ENCODE data around the gene PGA5.

Gene PGA5

GRCh38 chr11:61277186-61278000, 36.4 kb downstream of the PGA5 start:
- no peaks in the 10 kb centered on the region for H3K27me3 ChIP-seq (replicated peaks; ENCODE audit: control insufficient read depth, insufficient read depth, low read length)
- TF ChIP-seq CTCF (IDR thresholded peaks at IDR 0.05; ENCODE audit: insufficient read depth, low read length, poor library complexity, severe bottlenecking): no peak
- H3K36me3 ChIP-seq (ENCODE audit: control insufficient read depth, insufficient read depth, low read length): peaks cover 8% of the 10 kb centered on the region
- no peak for DNase-seq (ENCODE audit: extremely low read depth, insufficient read length)
- H3K4me3 ChIP-seq (replicated peaks; ENCODE audit: low read depth, low read length): no peak overlapping the region

DNA sequence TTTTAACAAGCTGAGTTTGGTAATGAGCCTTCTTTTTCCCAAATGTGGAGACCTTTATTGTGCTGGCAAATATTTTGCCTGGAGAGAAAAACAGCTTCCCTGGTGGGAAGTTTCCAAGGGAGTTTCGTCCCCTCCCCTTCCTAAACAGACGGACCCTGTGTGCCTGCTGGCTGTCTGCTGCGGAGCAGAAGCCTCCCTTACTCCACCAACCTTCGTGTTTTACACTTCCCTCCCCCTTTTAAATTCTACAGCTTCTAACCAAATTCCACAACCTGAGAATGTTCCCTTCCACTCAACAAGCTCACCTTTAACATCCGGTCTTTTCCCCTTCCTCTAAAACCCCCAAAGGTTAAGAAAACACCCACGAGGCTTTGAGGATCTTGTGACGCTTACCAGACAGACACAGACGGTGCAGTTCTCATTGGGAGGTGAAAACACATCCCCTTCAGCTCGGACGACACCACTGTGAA, 37.1 kb downstream of the PGA5 start:
- H3K4me3 ChIP-seq (replicated peaks; ENCODE audit: low read depth, low read length): no peak overlapping the region
- no peak for TF ChIP-seq CTCF (IDR thresholded peaks at IDR 0.05; ENCODE audit: insufficient read depth, low read length, poor library complexity, severe bottlenecking)
- peaks cover 8% of the 10 kb centered on the region for H3K36me3 ChIP-seq (ENCODE audit: control insufficient read depth, insufficient read depth, low read length)
- DNase-seq (ENCODE audit: extremely low read depth, insufficient read length): no peak
- H3K27me3 ChIP-seq (replicated peaks; ENCODE audit: control insufficient read depth, insufficient read depth, low read length): no peaks in the 10 kb centered on the region

DNA sequence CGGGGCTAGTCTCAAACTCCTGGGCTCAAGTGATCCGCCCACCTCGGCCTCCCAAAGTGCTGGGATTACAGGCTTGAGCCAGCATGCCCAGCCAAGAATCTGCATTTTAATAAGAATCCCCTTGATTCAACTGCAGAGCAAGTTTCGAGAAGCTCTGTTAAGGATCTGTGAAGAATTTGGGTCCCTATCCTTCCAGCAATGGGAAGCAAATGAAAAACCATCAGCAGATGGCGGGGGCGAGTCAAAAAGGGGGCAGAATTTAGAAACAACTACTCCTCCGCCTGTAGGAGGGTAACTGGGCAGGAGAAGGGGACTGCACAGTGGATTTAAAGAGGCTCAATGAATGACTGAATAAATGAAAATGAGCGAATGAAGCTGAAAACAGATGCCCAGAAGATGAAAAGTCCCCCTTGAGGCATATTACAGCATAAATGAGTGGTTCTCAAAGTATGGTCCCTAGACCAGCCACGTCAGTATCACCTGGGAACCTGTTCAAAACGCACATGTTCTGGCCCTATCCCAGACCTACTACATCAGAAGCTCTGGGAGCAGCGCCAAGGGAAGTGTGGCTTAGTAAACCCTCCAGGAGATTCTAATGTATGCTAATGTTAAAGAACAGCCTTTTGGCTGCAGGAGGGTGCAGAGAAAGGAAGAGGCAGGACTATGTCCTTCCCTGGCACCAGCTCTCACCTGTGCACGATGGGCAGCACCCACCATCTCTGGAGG, 39.1 kb downstream of the PGA5 start:
- Histone ChIP-seq H3K27me3 (replicated peaks; ENCODE audit: control insufficient read depth, insufficient read depth, low read length) (no peaks in the 10 kb centered on the region), H3K4me3 (replicated peaks; ENCODE audit: low read depth, low read length) (no peak overlapping the region), H3K36me3 (ENCODE audit: control insufficient read depth, insufficient read depth, low read length) (peaks cover 3% of the 10 kb centered on the region)
- no peak for TF ChIP-seq CTCF (IDR thresholded peaks at IDR 0.05; ENCODE audit: insufficient read depth, low read length, poor library complexity, severe bottlenecking)
- no peak for DNase-seq (ENCODE audit: extremely low read depth, insufficient read length)

GRCh38 chr11:61280883-61281580, 40.1 kb downstream of the PGA5 start:
- no peak overlapping the region for H3K4me3 ChIP-seq (replicated peaks; ENCODE audit: low read depth, low read length)
- H3K27me3 ChIP-seq (replicated peaks; ENCODE audit: control insufficient read depth, insufficient read depth, low read length): no peaks in the 10 kb centered on the region
- peaks cover 5% of the 10 kb centered on the region for H3K36me3 ChIP-seq (ENCODE audit: control insufficient read depth, insufficient read depth, low read length)
- no peak for TF ChIP-seq CTCF (IDR thresholded peaks at IDR 0.05; ENCODE audit: insufficient read depth, low read length, poor library complexity, severe bottlenecking)
- DNase-seq (ENCODE audit: extremely low read depth, insufficient read length): no peak

DNA sequence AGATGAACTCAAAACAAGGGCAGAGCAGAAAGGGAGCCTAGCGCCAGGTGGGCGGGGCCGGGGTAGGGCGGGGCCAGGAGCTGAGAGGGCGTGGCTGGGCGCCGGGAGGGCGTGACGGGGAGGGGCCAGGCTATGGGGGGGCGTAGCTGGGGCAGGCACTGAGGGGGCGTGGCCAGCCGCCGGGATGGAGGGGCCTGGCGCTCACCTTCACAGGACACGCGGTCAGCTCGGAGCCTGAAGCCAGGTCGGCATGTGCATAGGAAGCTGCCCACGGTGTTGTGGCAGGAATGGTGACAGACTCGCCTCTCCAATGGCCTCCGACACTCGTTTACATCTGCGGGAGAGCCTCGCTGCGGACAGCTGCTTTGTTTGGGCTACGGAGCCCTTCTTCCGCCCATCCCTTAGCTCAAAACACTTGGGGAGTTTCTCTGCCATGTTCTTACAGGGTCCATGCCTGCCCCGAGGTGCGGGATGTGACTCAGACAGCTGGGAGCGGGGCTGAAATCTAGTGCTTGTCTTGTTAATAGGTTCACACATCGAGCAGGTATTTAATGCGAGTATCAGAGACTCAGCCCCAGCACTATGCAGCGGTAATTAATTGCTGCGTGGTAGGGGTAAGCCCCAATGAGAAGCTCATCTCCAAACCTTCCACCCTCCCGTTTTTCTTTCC, 40.7 kb downstream of the PGA5 start:
- TF ChIP-seq CTCF (IDR thresholded peaks at IDR 0.05; ENCODE audit: insufficient read depth, low read length, poor library complexity, severe bottlenecking): no peak
- Histone ChIP-seq H3K27me3 (replicated peaks; ENCODE audit: control insufficient read depth, insufficient read depth, low read length) (no peaks in the 10 kb centered on the region), H3K36me3 (ENCODE audit: control insufficient read depth, insufficient read depth, low read length) (peaks cover 6% of the 10 kb centered on the region), H3K4me3 (replicated peaks; ENCODE audit: low read depth, low read length) (no peak overlapping the region)
- peak; percentile 56 for DNase-seq (ENCODE audit: extremely low read depth, insufficient read length)

Measured in GM06990 (cell line).